GM21786 (cell line): ENCODE data around the gene RTN3.
"Not testable (repeated sequence)": the region's sequence is repeated elsewhere in the genome, so short reads cannot be mapped to it uniquely, and the experiment has no call there.

Source experiments
- ATAC-seq: cut with Tn5 transposase; IDR thresholded peaks from one replicate; pipeline ENCODE4 v1.9.1; 2021; ENCODE audit not compliant: unreplicated experiment

Gene RTN3

GRCh38 chr11:63767565-63768236 is 86.4 kb downstream of the RTN3 start:
- ATAC-seq = peak; percentile 24

DNA sequence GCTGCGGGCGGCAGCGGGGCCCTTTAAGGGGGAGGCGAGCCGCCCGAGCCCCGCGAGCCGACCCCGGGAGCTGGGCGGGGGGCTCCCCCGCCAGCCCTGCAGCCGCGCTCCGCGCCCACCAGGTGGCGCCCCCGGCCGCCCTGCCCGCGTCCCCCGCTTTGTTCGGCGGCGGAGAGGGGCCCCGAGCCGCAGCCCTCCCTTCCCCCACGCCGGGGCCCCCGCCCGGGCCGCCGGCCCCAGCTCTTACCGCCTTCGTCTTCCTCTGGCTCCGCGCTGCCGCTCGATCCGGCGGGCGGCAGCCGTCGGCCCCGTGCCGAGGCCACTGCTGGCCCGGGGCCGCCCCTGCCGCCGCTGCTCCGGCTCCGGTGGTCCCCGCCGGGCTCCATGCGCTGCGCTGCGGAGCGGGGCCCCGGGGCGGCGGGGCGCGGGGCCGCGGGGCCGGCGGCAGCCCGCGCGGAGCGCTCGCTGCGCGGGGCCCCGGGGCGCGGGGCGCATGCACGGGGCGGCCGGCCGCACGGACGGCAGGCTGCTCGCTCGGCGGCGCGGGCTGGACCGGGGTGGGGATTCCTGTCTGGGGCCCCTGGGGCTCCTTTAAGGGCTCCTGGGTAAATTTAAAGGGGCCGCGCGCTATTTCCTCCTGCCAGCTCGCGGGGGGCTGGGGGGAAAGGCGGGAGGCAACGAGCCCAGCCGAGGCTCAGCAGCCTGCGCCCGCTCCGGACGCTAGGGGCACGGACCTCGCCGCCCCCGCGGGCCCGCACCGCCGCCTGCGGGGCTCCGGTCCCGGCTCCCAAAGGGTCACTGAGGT is 87.1 kb downstream of the RTN3 start, which contains the start of gene ZFTA:
Gene ZFTA, minus strand, starts transcription at position 539 of the 805 bp plus-strand sequence. Its CDS starts 153 bp downstream, at position 386.
- peak; percentile 49 for ATAC-seq

- ATAC-seq = no peak
Measured at GRCh38 chr11:63769042-63769713, 87.9 kb downstream of the RTN3 start.

GRCh38 chr11:63769714-63770455 is 88.6 kb downstream of the RTN3 start:
- no peak for ATAC-seq

- no peak for ATAC-seq
Measured at GRCh38 chr11:63770763-63771162, 89.5 kb downstream of the RTN3 start.

GRCh38 chr11:63771741-63772318 is 90.5 kb downstream of the RTN3 start:
- ATAC-seq = not testable (repeated sequence)

GRCh38 chr11:63775191-63775590 is 93.9 kb downstream of the RTN3 start:
- ATAC-seq = no peak

DNA sequence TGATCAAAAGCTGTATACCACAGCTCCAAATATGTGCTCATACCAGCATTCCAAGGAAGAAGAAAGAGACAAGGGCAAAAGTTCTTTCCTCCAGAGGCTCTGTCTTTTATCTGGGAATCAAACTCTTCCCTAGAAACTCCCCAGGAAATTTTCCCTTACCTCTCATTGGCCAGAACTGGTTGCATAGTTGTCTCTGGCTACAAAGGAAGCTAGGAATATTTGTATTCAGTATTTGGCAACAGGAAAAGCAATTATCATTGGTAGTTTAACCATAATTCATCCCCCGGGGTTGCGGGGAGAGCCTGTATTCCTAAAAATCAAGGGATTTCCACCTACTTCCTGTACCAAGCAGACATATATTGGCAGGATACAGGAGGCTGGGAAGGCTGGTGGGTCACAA is 97.7 kb downstream of the RTN3 start:
- no peak for ATAC-seq

DNA sequence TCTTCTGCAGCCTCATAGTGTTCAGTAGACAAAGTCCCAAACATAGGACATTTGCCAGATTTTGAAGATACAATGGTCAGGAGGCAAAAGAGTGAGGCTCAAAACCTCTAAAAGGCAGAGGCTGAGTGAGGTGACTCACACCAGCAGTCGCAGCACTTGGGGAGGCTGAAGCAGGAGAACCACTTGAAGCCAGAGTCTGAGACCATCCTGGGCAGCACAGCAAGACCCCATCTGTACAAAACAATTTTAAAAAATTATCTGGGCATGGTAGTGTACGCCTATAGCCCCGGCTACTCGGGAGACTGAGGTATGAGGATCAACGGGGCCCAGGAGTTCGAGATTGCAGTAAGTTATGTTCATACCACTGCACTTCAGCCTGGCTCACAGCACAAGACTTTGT is 101.4 kb downstream of the RTN3 start:
- no peak for ATAC-seq

- ATAC-seq = no peak
Measured at GRCh38 chr11:63783925-63784592, 102.8 kb downstream of the RTN3 start.

DNA sequence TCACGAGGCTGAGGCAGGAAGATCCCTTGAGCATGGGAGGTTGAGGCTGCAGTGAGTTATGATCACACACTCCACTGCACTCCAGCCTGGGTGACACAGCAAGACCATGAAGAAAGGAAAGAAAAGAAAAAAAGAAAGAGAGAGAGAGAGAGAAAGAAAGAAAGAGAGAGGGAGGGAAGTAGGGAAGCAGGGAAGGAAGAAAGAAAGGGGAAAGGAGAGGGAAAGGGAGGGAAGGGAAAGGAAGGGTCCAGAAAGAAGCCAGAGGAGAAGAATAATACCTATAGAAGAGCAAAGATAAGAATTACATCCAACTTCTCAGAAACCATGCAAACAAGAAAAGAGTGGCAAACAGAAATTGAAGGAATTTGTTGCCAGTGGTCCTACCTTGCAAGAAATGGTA is 104.5 kb downstream of the RTN3 start:
- ATAC-seq = no peak

- no peak for ATAC-seq
Measured at GRCh38 chr11:63791495-63792167, 110.3 kb downstream of the RTN3 start.

DNA sequence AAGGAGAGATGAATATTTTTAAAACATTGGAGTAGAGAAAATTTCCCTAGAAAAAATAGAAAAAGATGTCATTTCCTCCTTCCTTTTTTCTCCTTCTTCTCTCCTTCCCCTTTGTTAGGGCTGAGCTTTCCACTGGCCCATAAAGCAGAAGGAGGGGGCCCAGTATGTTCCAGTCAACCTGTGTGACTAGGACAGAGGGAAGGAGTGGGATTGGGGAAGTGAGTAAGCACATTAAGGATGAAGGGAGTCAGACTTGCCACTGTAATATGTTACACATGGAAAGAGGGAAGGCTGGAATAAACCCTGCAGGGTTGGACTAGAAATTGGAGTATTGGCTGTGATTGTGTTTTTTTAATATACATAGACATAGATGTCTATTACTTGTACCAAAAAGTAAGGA is 111.9 kb downstream of the RTN3 start:
- no peak for ATAC-seq

DNA sequence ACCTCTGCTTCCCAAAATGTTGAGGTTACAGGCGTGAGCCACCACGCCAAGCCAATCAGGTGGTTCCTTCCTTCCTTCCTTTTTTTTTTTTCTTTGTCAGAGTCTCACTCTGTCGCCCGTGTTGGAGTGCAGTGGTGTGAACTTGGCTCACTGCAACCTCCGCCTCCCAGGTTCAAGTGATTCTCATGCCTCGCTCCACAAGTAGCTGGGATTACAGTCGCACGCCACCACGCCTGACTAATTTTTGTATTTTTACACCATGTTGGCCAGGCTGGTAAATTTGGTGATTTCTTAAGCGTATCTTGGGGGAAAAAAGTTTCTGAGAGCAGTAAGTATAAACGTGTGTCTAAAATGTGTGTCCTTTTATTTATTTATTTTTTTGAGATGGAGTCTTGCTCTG is 113.8 kb downstream of the RTN3 start:
- no peak for ATAC-seq

GRCh38 chr11:63800921-63801320 is 119.6 kb downstream of the RTN3 start:
- no peak for ATAC-seq

GRCh38 chr11:63802637-63803414 is 121.5 kb downstream of the RTN3 start:
- no peak for ATAC-seq

GRCh38 chr11:63804259-63804658 is 123.0 kb downstream of the RTN3 start:
- ATAC-seq = no peak

DNA sequence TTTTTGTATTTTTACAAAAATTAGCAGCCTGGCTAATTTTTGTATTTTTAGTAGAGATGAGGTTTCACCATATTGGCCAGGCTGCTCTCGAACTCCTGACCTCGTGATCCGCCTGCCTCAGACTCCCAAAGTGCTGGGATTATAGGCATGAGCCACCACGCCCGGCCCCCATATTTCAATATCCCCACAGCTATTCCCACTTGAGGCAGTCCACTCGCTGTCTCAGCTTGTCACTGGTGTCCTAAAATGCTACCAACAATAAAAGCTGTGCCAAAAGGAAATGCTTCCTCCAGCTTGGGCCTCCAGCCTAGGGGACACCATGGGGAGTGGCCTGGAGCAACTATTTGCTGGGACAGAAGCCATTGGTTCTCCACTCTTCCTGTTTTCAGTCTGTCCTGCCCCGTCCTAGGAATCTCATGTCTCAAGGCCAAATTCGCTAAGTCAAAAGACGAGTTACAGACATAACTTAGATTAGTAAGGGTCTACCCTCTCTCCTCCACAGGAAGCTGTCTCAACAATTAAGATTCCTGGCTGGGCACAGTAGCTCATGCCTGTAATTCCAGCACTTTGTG is 124.6 kb downstream of the RTN3 start:
- ATAC-seq = no peak
